Lower leg skin (tissue), 3 donors: ENCODE data around the gene DGCR2.

Source experiments
- POLR2A ChIP-seq, 2 donors: fragments of 450-650 bp; IDR thresholded peaks; one replicate each; pipeline ENCODE4 v1.6.1; 2016 to 2017; ENCODE audit warnings: antibody characterized with exemption in 2 of 2, mild to moderate bottlenecking in 1 of 2, moderate library complexity in 1 of 2
- TF ChIP-seq, protein P1 (sequence below), 3 donors: fragments of 450-650 bp; IDR thresholded peaks; one replicate each; pipeline ENCODE4 v1.5.1; 2016; ENCODE audit warnings: antibody characterized with exemption in 3 of 3, mild to moderate bottlenecking in 3 of 3, moderate library complexity in 2 of 3

DNA sequence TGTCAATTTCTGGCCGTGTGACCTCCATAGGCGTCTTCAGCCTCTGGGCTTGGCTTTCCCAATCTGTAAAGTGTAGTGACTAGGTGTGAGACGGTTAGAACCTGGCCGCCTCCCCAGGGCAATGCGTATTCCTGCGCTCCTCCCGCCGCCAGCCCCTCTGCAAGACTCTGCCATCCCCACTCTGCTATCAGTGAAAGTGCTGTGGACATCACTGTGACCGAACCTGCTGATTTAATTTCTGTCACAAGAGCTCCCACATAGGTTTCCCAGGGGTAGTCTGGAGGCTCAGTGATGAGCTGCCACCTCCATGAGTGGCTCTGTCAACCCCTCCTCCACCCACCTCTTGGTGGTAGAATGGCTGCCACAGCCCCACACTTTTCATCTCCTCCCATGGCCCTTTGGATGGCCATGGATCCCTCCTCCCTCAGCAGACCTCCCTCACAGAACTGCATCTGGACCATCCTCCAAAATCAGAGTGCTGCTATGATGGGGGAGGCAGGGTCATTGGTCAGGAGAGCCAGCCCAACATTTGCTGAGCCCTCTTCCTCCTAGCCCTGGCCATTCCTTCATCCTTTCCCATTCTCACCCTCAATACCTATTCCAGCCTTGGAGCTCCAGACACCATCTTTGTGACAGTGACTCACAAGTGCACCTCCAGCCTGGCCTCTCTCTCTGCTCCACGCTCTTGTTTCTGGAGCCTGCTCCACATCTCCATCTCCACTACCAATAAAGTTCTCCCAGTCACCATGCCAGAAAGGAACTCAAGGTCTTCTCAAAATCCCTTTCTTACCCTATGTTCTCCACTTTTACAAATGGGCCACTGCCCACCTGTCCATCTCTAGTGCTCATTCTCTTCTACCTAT is 29.3 kb upstream of the DGCR2 start:
- TF ChIP-seq, protein P1, sequence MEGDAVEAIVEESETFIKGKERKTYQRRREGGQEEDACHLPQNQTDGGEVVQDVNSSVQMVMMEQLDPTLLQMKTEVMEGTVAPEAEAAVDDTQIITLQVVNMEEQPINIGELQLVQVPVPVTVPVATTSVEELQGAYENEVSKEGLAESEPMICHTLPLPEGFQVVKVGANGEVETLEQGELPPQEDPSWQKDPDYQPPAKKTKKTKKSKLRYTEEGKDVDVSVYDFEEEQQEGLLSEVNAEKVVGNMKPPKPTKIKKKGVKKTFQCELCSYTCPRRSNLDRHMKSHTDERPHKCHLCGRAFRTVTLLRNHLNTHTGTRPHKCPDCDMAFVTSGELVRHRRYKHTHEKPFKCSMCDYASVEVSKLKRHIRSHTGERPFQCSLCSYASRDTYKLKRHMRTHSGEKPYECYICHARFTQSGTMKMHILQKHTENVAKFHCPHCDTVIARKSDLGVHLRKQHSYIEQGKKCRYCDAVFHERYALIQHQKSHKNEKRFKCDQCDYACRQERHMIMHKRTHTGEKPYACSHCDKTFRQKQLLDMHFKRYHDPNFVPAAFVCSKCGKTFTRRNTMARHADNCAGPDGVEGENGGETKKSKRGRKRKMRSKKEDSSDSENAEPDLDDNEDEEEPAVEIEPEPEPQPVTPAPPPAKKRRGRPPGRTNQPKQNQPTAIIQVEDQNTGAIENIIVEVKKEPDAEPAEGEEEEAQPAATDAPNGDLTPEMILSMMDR (IDR thresholded peaks at IDR 0.05) = no peak
- TF ChIP-seq POLR2A (IDR thresholded peaks at IDR 0.05) = no peak
